ENCODE results near the gene HSP90AB1.

- no peak for TF ChIP-seq CTCF (IDR thresholded peaks at IDR 0.05)
- no peak for TF ChIP-seq POLR2A (IDR thresholded peaks at IDR 0.05)
- TF ChIP-seq POLR2AphosphoS5 (IDR thresholded peaks at IDR 0.05), result no peak
Observed at GRCh38 chr6:44250718-44251123, 3.8 kb downstream of the HSP90AB1 start.
